ENCODE data around the gene RAET1G.
A peak's percentile ranks its signal among the peaks of the same experiment; 100 is the strongest.
"Not testable (repeated sequence)": the region's sequence is repeated elsewhere in the genome, so short reads cannot be mapped to it uniquely, and the experiment has no call there.

Gene RAET1G

DNA sequence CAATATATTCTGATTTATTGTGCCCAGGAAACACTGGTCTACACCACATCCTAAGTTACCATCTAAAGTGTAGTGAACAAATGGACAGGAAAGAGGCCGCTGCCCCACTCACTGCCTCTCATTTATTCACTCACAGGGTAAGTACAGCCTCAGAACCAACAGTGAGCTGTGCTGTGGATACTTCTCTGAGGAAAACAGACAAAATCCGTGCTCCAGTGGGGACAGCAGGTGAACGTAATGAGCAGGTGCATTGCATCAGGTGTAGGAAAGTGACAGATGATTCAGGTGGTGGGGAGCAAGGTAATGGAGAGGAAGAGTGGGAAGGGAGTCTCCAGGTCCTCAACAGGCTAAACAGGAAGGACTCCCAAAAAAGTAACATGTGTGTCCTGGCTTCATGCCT lies 10.5 kb upstream of the RAET1G start:
- no peaks in the 10 kb centered on the region for H3K36me3 Mint-ChIP-seq (ENCODE audit: low read depth)
- H3K9me3 Mint-ChIP-seq, result no peaks in the 10 kb centered on the region
- peak overlapping the region; percentile 9 for H3K27ac Mint-ChIP-seq
- DNase-seq (no peak), ATAC-seq (no peak)
- H3K4me1 Mint-ChIP-seq, result peaks cover 14% of the 10 kb centered on the region
- H3K4me3 Mint-ChIP-seq, result no peak overlapping the region
- peaks cover 86% of the 10 kb centered on the region for H3K27me3 Mint-ChIP-seq

DNA sequence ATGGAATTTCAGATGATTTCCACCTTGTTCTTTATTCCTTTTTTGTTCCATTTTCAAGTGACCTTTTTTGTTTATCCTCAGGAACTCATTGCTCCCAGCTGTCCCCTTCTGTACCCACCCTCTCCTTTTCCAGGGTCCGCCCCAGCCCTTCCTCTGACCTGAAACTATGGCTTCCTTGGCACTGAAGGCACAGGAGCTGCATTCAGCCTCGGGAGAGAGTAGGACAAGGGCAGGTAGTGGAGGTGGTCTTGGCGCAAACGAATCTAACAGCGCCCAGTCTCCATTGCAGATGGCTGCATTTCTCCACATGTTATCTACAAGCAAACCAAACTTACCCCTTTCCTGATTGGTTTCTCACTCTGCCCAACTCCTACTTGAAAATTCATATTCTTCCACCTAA lies 10.1 kb upstream of the RAET1G start:
- Mint-ChIP-seq H3K4me3 (no peak overlapping the region), H3K27me3 (peaks cover 88% of the 10 kb centered on the region), H3K4me1 (peaks cover 11% of the 10 kb centered on the region), H3K9me3 (no peaks in the 10 kb centered on the region), H3K27ac (no peak overlapping the region), H3K36me3 (ENCODE audit: low read depth) (no peaks in the 10 kb centered on the region)
- ATAC-seq, result no peak
- DNase-seq, result no peak

DNA sequence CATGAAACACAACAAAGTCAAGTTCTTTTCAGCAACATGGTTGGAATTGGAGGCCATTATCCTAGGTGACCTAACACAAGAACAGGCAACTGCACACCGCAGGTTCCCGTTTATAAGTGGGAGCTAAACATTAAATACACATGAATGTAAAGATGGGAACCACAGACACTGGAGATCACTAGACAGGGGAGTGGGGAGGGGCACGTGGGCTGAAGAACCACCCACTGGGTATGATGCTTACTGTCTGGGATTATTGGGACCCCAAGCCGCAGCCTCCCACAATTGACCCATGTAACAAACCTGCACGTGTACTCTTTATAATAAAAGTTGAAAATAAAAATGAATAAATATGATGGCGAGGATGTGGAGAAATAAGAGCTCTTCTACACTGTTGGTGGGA lies 8.6 kb upstream of the RAET1G start:
- Mint-ChIP-seq H3K27ac (no peak overlapping the region), H3K9me3 (no peaks in the 10 kb centered on the region), H3K36me3 (ENCODE audit: low read depth) (no peaks in the 10 kb centered on the region), H3K27me3 (peaks cover 88% of the 10 kb centered on the region), H3K4me3 (no peak overlapping the region), H3K4me1 (peaks cover 8% of the 10 kb centered on the region)
- ATAC-seq (no peak), DNase-seq (no peak)

DNA sequence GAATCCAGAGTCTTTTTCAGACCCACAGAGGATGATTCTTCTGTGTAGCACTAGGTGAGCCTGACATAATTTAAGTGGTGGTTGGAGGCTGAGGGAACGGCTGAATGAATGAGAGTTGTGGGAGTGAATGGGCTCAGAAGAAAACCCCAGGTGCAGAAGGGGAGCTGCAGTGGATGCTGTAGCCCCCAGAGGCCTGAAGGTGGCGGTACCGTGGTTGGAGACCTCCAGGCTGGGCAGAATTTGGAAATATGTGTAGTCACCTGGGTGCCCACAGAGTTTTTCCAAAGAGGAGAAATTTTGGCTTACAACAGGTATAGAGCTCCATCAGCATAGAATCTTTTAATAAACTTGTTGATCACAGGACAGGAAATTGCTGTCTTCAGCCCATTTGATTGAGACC lies 6.5 kb upstream of the RAET1G start:
- Mint-ChIP-seq H3K4me1 (peaks cover 13% of the 10 kb centered on the region), H3K27me3 (peaks cover 86% of the 10 kb centered on the region), H3K27ac (no peak overlapping the region), H3K4me3 (no peak overlapping the region), H3K9me3 (no peaks in the 10 kb centered on the region), H3K36me3 (ENCODE audit: low read depth) (no peaks in the 10 kb centered on the region)
- DNase-seq, result no peak
- ATAC-seq, result no peak

DNA sequence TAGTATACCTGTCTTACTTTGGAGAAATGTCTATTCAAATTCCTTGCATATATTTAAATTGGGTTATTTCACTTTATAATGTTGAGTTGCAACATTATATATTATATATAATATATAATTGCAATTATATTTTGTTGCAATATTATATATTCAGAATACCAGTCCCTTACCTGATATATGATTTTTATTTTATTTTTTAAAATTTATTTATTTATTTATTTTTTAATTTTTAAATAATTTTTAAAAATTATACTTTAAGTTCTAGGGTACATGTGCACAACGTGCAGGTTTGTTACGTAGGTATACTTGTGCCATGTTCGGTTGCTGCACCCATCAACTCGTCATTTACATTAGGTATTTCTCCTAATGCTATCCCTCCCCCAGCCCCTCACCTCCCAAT lies 4.1 kb upstream of the RAET1G start:
- ATAC-seq; H3K27ac Mint-ChIP-seq; DNase-seq; H3K4me3 Mint-ChIP-seq; H3K9me3 Mint-ChIP-seq; H3K36me3 Mint-ChIP-seq (ENCODE audit: low read depth): not testable (repeated sequence)
- Mint-ChIP-seq H3K27me3 (peaks cover 90% of the 10 kb centered on the region), H3K4me1 (peaks cover 25% of the 10 kb centered on the region)

DNA sequence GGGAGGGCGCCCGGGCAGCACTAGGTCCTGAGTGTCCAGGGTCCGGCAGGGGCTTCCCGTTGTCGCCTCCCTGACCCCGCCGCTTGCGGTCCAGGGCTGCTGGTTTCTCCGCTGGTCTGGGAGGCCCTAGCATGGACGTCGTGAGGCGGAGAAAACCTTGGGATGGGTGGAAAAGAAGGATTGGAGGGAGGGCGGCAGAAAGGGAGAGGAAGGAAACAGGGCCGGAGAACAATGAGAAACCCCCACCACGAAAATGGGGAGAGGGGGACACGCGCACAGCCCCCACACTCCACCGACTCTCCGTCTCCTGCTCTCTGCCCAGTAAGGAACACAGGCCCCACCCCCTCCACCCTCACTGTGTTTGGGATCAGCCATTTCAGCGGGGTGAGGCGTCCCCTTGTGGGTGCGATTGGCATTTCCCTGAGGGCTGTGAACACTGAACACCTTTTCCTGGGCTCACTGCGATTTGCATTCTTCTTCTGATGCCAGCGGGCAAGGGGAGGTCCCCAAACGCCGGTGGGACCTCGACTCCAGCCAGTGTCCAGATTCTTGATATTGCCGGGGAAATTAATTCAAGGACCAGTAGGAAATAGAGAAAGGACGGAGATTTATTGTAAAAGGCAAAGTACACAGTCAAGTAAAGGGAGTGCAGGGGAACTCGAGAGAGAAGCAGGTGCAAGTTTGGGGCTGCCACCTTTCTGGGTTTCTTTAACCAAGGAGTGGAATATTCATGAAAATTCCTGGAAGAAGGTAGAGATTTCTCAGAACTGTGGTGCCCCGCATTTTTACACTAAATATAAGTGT lies 3.3 kb upstream of the RAET1G start:
- no peak overlapping the region for H3K27ac Mint-ChIP-seq

DNA sequence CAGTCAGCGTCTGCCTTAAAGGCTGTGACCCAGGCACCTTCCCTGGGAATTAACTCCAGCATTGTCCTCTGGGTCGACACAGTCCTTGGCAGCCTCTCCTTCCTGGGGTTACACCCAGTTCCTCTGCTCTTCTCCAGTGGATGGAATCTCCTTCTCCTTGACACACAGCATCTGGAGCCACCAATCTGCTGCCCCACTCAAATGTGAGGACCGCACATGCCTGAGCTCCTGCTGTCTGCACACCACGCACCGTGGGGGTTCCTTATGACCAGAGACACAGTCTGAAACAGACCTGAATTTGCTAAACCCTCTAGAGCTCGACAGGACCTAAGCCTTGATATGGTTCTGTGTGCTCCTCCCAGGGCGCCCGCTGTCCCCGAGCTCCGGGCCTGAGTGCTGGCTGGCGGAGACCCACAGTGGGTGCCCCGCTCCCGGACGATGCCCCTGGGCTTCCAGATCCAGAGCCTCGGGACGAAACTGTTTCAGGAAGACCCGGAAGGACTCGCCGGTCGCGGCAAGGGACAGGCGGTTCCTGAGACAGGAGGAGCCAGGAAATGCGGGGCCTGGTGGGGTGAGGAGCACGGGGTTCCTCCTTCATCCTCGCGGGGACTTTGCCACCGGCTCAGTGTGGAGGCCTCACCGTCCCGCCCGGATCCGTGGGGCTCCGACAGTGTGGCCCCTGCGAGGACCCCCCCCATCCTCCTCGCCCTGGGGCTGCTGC lies 2.5 kb upstream of the RAET1G start:
- H3K36me3 Mint-ChIP-seq (ENCODE audit: low read depth), result no peaks in the 10 kb centered on the region
- no peak overlapping the region for H3K27ac Mint-ChIP-seq
- peaks cover 90% of the 10 kb centered on the region for H3K27me3 Mint-ChIP-seq
- no peaks in the 10 kb centered on the region for H3K9me3 Mint-ChIP-seq
- no peak for ATAC-seq
- peaks cover 25% of the 10 kb centered on the region for H3K4me1 Mint-ChIP-seq
- no peak for DNase-seq
- H3K4me3 Mint-ChIP-seq, result no peak overlapping the region

More for the DNA sequence above, 3.3 kb upstream of the RAET1G start:
- peak; percentile 72 for ATAC-seq
- Mint-ChIP-seq H3K36me3 (ENCODE audit: low read depth) (no peaks in the 10 kb centered on the region), H3K27me3 (peaks cover 91% of the 10 kb centered on the region), H3K4me3 (peak overlapping the region; percentile 35), H3K9me3 (no peaks in the 10 kb centered on the region), H3K4me1 (peaks cover 25% of the 10 kb centered on the region)
- DNase-seq, result peak; percentile 83

DNA sequence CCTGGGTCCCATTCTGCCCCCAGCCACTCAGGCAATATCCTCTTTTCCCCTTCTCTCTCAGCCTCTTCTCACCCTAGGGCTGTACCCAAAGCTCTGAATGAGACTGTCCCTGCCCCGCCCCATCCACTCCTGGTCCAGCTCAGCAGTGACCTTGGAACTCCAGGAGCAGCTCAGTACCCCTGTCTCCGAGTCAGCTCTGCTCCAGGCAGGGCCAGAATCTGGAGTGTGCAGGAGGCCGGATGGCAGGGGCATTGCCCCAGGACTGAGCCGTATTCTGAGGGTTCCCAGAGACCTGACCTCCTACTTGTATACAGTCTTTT lies 2.0 kb upstream of the RAET1G start:
- DNase-seq, result no peak
- Mint-ChIP-seq H3K27ac (no peak overlapping the region), H3K9me3 (no peaks in the 10 kb centered on the region), H3K27me3 (peaks cover 86% of the 10 kb centered on the region), H3K4me3 (no peak overlapping the region), H3K4me1 (peaks cover 25% of the 10 kb centered on the region), H3K36me3 (ENCODE audit: low read depth) (no peaks in the 10 kb centered on the region)
- no peak for ATAC-seq

DNA sequence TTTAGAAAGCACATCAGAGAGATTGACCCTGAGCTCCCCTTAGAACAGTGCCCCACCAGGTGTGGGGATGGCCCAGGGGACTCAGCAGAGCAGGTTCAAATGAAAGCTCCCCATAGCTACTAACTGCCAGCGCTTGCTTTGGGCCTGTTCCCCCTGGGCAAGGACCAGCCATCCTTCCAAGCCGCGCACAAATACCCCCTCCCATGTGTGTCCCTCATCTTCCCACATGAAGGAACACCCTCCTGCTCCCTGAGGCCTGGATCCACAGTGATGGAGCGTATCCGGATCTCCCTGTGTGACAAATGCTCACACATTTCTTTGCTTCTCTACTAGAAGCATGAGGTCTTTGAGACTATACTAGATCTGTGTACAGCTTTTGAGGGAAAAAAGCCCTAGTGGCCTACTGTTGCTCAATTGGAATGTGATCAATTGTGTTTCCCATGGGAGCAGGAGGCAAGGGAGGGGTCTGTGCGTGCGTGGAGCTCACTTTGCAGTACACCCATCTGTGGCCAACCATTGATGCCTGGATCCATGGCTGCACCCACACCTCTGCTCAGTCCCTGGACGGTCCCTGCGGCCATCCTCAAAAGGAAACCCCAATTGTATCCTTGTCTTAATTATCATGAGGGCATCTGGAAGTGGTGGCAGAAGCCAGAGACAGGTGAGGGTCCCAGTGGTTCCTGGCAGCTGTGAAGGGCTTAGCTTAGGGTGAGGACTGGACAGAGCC lies 1.4 kb upstream of the RAET1G start:
- H3K27me3 Mint-ChIP-seq, result peaks cover 81% of the 10 kb centered on the region
- H3K4me1 Mint-ChIP-seq, result peaks cover 25% of the 10 kb centered on the region
- H3K4me3 Mint-ChIP-seq, result no peak overlapping the region
- no peaks in the 10 kb centered on the region for H3K36me3 Mint-ChIP-seq (ENCODE audit: low read depth)
- no peak for ATAC-seq
- no peak for DNase-seq
- no peak overlapping the region for H3K27ac Mint-ChIP-seq
- H3K9me3 Mint-ChIP-seq, result no peaks in the 10 kb centered on the region

DNA sequence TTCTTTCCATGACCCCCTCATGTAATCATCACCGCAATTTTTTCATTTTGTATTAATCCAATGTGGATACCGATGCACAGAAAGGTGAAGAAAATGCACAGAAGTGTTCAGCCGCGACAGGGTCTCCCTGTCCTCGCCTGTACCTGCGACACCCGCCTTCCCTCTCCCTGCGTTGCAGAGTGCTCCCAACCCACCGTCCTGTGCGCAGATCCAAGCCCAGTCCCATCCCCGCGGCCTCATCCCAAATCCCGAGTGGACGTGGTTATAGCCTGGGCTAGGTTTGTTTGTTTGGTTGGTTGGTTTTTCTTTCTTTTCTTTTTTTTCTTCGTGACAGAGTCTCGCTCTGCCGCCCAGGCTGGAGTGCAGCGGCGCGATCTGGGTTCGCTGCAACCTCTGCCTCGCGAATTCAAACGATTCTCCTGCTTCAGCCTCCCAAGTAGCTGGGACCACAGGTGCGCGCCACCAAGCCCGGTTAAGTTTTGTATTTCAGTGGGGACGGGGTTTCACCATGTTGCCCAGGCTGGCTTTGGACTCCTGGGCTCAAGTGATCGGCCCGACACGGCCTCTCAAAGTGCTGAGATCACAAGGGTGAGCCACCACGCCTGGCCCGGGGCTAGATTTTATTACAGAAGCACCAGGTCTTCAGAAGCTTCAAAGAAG lies 536 bp upstream of the RAET1G start:
- H3K27ac Mint-ChIP-seq, result no peak overlapping the region
- peaks cover 74% of the 10 kb centered on the region for H3K27me3 Mint-ChIP-seq
- H3K36me3 Mint-ChIP-seq (ENCODE audit: low read depth), result no peaks in the 10 kb centered on the region
- peaks cover 25% of the 10 kb centered on the region for H3K4me1 Mint-ChIP-seq
- no peak for ATAC-seq
- no peaks in the 10 kb centered on the region for H3K9me3 Mint-ChIP-seq
- peak overlapping the region; percentile 64 for H3K4me3 Mint-ChIP-seq
- no peak for DNase-seq

DNA sequence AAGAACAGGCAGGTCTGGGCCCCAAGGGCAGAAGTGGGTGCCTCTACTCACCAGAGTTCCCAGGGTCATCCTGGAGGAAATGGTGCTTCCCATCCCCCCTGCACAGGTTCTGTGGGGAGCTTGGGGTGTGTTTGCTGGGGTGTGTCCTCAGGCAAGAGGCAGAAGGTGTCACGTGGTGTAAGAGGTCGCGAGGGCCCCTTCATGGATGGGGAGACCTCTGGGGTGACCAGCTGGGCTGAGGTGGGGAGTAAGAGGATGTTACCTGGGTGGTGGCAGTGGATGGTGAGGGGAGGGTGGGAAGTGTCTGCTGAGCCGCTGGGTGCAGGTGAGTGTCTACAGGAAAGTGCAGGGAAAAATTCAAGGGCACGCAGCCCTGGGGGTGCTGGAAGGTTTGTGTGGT lies 830 bp downstream of the RAET1G start:
- H3K4me3 Mint-ChIP-seq; DNase-seq; H3K9me3 Mint-ChIP-seq; H3K36me3 Mint-ChIP-seq (ENCODE audit: low read depth); H3K27ac Mint-ChIP-seq; ATAC-seq: not testable (repeated sequence)
- Mint-ChIP-seq H3K4me1 (peaks cover 29% of the 10 kb centered on the region), H3K27me3 (peaks cover 61% of the 10 kb centered on the region)

DNA sequence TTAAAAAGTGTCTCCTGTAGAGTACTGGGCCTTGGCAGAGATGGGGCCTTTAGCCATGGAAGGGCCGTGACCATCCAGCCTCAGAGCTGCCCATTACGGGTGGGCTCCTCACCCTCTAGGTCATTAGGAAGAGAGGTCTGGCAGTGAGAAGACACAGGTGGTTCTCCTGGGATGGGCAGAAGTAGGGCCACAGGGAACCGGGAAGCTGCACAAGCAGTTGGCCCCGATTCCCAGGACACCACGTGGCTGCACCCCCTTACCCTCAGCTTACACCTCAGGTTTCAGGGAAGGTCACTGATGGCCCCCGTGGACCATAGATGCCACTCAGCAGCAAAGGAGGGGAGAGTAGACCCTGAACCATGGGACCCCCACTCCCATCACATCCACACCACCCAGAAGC lies 1.6 kb downstream of the RAET1G start:
- no peak overlapping the region for H3K27ac Mint-ChIP-seq

DNA sequence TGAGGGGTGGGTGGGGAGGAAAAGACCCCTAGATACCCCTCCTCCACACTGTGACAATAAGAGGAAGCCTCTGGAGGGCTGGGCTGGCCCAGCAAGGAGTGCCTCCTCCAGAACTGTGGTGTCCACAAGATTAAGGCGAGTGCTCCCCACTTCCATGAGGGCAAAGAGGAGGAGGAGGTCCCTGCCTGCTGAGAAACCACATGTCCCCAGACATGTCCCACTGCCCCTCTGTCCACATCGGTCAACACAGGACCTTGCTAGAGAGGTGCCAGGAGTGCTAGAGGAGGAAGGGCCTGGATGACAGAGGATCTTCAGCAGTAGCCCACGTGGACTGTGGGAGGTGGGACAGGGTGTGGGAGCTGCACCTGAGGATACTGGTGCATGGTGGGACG lies 3.1 kb downstream of the RAET1G start:
- Mint-ChIP-seq H3K27ac (no peak overlapping the region), H3K36me3 (ENCODE audit: low read depth) (no peaks in the 10 kb centered on the region), H3K9me3 (no peaks in the 10 kb centered on the region), H3K4me1 (peaks cover 18% of the 10 kb centered on the region), H3K4me3 (no peak overlapping the region), H3K27me3 (peaks cover 44% of the 10 kb centered on the region)
- ATAC-seq (no peak), DNase-seq (no peak)

More for the DNA sequence above, 1.6 kb downstream of the RAET1G start:
- Mint-ChIP-seq H3K9me3 (no peaks in the 10 kb centered on the region), H3K4me1 (peaks cover 29% of the 10 kb centered on the region), H3K36me3 (ENCODE audit: low read depth) (no peaks in the 10 kb centered on the region), H3K4me3 (no peak overlapping the region), H3K27me3 (peaks cover 56% of the 10 kb centered on the region)
- ATAC-seq, result no peak
- no peak for DNase-seq

DNA sequence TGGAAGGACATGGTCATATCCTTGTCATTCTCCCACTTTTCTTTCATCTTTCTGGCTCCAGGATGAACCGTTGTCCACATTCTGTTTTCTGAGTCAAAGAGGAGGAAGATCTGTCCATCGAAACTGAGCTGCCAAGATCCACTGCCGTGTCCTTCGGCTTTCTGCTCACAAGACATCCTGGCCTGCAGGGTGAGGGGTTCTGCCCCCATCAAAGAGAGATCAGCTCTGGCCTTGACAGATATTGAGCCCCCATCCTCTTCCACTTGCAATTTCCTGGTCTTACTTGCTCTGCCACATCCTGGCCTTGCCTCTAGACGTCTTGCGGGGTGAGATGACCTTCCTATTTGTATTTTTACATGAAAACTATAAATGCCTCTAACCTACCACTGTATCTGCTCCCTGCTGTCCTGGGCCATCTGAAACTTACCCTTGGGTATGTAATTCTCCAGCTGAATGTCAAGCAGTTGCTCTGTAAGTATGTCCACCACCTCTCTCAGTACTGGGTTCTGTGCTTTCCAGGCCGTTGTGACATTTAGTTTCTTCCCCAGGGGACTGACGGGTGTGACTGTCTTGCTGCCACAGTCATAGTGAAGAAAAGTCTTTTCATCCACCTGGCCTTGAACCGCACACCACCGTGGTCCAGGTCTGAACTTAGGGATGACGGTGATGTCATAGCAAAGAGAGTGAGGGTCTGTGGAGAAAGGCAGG lies 3.6 kb downstream of the RAET1G start:
- peaks cover 18% of the 10 kb centered on the region for H3K4me1 Mint-ChIP-seq
- H3K9me3 Mint-ChIP-seq; H3K27ac Mint-ChIP-seq; H3K4me3 Mint-ChIP-seq; ATAC-seq; DNase-seq; H3K36me3 Mint-ChIP-seq (ENCODE audit: low read depth): not testable (repeated sequence)
- H3K27me3 Mint-ChIP-seq, result peaks cover 44% of the 10 kb centered on the region

Measured in activated naive CD8-positive, alpha-beta T cell treated with anti-CD3 and anti-CD28 coated beads, Interleukin-2, amount 50 U/mL, for 24 hours (primary cell).